GM19468 (cell line): ENCODE measurements around the gene MBIP.

Source experiments
- ATAC-seq: cut with Tn5 transposase; IDR thresholded peaks from one replicate; pipeline ENCODE4 v1.9.1; 2021; ENCODE audit warnings: mild to moderate bottlenecking, moderate library complexity, moderate number of reproducible peaks; ENCODE audit not compliant: unreplicated experiment; ENCODE audit errors: extremely low read depth

Gene MBIP

DNA sequence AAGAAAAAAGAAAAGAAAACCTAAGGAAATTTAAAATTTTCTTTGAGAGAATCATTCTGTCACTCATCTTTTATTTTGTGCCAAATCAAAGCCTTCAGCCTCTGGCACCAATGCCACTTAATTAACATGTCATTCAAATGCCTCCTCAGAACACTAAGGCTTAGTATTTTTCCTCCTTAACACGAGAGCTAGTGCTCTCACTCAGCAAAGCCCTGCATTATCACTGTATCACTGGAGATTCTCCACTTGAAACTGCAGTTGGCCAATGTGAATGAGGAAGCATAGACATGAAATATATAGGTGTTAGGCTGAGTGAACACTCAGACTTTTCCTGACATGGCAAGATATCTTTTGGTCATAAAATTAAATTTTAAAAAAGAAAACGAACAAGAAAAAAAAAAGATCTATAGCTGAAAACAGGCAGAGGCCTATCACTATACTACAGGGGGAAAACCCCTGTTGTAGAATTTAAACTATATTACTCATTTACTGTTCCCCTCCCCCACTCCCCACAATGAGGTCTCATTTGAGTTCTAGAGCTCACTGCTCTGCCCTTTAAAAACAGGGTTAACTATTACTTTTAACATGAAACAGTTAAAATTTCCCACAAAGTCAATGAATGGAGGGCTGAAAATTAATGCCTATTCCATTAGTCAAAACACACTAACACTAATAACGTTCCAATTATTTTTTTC lies 5.1 kb downstream of the MBIP start:
- no peak for ATAC-seq

DNA sequence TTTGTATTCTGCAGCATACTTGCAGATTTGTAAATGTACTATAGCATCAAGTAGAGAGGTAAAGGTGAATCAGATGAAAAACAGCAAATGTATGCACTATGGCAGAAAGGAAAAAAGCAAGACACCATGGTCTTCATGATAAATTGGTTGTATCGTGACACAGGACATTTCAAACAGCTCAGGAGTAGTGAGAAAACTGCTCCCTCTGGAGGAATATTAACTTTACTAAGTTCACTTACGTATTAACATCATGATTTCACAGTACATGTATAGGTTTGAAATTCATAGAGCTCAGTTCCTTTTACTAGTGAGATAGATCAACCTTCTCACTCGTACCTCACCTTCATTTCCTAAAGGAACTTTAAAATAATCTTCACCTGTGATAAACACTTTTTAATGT lies 6.5 kb downstream of the MBIP start:
- ATAC-seq, result no peak

DNA sequence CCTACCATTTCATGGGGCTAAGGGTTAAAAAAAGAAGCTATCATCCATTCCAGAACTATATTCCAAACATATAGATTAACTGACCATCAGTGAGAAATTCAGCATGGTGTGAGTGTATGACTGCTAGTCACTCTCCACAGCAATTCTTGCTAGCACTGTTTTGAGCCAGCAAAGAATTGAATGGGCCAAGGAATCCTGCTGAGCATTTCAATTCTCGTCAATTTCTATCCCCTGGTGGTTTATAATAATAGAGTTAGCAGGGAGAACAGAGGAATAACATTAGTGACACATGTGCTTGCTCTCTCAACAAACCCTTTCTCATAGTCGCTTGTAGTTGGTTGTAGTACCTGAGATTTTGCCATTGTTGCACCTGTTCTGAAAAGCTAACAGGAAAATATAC lies 7.2 kb downstream of the MBIP start:
- ATAC-seq, result no peak

DNA sequence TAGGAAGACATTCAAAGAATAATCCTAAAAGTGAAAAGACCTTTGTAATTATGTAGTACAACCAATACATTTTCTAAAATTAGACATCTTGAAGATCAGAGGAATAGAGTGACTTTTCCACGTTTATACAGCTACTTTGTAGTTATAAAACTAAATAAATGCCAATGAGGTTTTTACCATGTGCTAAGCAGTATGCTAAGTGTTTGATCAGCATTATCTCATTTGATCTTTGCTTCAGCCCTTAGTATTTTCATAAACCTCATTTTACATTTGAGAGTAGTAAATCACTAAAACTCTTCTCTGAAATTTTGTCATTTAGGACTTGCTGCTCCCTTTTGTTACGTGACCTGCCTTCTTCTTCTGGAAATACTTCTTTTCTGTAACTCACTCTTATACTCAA lies 13.6 kb downstream of the MBIP start:
- no peak for ATAC-seq

DNA sequence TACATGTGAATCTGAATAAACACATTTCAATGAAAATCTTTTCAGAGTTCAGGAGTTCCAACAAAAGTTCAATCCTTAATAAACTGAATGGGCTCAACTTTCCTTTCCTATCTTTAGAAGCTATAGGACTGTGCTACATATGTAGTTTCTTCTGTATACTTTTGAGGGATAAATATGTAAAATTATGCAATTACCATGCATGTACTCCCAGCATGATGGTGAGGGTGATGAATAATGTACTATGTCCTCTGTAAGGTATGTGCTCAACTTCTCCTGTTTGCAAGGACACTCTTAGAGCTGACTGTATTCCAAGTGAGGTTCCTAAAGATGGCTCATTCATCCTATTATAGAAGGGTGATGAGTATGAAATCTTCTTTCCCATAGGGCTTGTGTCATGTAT lies 15.5 kb downstream of the MBIP start:
- no peak for ATAC-seq

DNA sequence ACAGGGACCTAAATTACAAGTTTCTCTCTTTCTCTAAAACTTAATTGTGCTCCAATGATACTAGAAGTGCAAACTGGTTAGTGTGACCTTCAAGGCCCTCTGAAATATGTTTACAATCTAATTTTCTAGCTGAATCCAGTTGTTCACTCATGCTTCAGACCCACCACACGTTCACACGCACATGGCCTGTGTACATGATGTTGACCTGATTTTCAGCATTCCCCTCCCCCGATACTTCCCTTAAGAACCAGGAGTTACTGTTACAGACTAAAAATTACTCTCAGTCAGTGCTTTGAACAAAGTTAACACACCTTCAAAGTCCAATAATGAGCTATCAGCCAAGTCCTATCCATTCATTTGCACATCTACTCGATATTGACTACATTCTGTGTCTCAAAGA lies 16.5 kb downstream of the MBIP start:
- ATAC-seq, result no peak

DNA sequence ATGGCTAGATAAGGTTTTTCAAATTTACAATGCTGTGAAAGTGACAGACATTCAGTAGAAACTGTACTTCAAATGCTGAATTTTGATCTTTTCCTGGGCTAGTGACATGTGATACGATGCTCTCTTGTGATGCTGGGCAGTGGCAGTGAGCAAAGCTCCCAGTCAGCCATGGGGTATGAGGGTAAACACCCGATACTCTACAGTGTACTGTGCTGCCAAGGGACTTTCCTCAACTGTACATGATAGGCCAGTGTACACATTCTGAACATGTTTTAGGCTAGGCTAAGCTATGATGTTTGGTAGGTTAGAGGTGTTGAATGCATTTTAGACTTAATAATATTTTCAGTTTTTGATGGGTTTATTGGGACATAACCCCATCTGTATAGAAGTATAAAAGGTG lies 17.6 kb downstream of the MBIP start:
- ATAC-seq, result no peak

DNA sequence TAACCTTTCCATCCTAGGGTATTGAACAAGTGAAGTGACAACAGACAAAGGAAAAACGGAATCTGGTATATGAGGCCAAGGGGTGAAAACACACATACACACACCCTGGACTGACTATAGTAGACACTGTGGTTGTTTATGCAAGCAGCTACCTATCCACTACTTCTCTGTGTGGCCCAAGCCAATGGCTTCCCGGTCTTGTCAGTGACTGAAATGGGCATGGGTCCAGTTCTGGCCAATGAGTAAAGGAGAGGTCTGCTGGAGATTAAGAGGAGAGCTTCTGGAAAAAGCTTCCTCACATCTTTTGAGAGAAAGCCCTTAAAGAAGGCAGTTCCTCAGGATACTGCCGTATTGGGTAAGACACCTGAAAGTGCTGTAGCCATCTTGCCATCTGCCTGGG lies 19.3 kb downstream of the MBIP start:
- ATAC-seq, result no peak

DNA sequence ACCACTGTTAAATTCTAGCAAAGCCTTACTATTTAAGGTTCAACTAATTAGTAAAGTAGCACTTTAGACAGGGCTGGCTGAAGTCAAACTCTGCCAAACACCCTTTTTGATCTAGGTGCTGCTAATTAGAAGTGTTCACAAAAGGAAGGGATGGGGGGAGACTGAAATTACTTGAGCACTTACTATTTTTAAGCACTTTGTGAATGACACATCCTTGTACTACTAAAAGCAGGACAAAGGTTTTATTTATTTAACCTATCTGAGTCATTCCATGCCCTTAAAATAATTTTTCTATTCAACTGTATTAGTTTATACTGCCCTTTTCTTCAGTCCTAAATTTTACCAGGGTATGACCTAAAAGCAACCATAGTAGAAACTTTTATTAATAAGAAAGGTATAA lies 20.1 kb downstream of the MBIP start:
- ATAC-seq, result no peak

DNA sequence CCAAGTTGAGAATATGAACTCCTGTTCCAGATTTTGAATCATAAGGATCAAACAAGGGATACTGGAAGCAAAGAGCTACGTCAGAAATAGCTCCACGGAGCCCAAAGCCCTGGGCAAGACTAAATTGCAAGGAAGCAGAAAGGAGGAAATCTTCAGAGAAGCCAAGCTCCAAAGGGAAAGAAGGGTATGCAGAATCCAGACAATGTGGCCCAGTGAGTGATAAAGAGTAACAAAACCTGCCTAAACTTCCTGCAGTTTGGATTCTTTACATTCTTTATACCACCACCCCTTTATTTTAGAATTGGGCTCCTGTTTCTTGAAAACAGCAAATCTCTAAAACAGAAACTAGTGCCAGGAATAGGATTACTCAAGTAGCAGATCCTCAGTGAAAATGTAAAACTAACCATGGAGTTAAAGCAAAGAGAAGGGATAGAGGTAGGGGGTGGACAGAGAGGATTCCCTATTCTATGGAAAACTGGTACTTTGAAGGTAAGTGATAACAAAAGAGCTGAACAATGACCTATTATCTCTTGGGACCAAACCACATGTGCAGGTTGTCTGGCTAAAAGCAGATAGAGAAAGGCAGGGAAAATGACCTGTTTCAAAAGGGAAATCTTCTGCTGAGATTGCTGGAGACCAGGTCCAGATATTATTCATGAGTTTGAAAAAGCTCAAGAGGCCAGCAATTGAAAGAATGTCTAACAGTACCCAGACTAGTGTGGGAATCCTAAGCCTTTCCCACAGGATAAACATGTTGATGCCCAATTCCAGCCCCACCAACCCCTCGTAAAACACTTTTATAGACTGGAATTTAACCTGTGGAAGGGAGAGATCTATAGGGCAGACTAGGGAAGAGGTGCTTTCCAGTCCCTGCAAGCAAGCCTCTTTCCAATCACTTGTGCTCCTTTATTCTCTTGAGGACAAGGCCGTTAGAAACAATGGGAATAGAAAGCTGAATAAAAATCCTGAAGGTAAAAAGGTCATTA lies 24.5 kb downstream of the MBIP start:
- no peak for ATAC-seq

DNA sequence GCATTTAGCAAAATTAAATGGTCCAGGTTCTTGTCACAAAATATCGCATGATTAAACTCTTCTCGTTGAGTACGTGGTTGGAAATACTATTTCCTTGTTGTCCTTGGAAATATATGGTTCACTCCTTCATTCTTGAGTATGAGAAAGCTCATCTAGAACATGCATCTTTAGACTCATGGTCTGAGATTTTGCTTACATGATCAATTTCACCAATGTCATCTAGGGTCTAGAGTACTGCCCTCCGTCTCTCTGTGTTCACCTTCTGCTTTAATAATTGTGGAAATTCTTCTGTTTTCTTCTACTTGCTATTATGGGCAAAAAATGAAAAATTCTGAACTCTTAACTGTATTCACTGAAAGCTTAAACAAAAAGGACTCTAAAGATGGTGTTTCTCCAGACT lies 25.9 kb downstream of the MBIP start:
- ATAC-seq, result no peak

DNA sequence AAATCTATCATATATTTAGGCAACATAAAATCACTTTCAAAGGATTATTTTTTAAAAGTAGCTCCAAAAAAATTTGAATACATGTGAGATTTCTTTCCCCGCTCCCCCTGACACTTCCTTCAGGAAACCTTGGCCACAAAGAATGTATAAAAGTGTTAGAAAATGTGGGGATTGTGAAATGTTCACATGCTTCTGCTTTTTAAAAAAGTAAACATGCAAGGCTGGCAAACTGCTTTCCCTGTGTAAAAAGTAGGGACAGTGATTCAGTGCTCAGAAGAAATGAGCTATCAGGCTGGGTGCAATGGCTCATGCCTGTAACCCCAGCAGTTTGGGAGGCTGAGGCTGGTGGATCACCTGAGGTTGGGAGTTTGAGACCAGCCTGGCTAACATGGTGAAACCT lies 26.6 kb downstream of the MBIP start:
- no peak for ATAC-seq

DNA sequence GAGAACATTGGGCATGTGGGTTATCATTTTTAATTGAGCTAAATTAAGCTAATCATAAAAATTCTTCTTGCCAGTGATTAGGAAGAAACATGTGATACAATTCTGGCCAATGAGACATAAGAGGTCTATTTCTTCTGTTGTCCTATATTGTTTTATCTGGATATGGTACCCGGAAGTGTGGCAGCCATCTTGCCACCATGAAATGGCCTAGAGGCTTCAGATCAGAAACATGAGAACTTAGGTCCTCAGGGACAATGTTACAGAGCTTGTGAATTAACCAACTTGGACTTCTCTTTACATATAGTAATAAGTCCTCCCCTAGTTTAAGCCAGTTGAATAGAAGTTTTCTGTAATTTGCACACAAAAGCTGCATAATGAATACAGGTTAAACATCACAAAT lies 30.5 kb downstream of the MBIP start:
- no peak for ATAC-seq

DNA sequence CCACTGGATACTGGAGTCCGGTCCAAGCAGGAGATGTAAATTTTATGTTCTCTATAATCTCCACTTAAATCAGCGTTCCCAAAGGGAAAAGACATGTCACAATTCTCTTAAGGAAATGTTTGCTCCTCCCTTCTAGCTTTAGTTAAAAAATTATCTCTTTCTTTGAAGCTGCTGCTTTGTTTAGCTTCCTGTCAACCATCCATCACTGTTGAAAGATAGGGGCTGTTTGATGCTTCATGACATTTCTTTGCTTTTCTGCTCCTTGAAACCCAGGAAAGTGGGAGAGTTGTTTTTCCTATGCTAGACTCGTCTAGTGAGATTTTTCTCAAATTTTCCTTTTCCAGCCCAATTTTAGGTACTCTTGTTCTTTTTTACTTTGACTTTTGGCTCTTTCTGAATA lies 31.9 kb downstream of the MBIP start:
- ATAC-seq, result no peak

DNA sequence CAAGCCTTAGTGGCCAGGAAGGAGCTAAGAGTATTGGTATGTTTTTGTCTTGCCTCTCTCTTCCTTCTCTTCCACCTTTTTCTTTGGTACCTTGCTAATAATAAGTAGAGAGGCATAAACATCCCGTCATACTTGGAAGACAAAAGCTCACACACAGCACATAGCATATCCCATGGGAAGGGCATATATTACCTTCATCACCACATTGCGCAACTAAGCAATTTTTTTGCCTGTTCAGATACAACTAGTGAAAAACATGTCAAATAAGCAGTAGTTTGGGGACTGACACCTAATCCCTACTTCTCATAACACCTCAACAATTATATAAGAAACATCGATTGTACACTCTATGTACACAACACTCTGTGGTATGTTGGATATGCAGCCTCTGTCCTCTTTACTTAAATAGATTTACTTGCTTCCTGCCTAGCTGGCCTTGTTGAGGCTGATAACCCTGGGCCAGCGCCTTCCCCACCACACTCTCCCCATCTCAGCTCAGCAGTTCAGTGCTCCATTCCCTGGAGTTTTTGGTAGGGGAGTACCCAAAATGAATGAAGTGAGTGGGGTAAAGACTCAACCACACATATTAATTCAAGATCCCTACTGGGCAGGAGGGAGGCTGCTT lies 35.4 kb downstream of the MBIP start:
- no peak for ATAC-seq

DNA sequence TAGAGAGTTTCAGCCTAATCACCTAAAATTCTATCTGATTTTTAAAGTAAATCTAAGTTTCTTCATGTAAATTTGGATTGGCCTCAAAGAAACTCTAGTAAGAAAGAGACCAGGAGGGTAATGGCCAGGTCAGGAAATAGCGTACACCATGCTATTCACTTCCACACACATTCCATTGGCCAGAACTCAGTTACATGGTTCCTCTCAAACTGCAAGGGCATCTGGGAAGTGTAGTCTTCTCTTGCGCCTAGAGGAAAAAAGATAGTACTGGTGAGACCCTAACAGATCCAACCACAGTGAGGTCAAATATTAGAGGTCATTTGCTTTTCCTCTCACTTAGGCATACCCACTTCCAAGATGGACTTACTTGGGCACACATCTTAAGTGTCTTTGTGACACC lies 39.1 kb downstream of the MBIP start:
- no peak for ATAC-seq

DNA sequence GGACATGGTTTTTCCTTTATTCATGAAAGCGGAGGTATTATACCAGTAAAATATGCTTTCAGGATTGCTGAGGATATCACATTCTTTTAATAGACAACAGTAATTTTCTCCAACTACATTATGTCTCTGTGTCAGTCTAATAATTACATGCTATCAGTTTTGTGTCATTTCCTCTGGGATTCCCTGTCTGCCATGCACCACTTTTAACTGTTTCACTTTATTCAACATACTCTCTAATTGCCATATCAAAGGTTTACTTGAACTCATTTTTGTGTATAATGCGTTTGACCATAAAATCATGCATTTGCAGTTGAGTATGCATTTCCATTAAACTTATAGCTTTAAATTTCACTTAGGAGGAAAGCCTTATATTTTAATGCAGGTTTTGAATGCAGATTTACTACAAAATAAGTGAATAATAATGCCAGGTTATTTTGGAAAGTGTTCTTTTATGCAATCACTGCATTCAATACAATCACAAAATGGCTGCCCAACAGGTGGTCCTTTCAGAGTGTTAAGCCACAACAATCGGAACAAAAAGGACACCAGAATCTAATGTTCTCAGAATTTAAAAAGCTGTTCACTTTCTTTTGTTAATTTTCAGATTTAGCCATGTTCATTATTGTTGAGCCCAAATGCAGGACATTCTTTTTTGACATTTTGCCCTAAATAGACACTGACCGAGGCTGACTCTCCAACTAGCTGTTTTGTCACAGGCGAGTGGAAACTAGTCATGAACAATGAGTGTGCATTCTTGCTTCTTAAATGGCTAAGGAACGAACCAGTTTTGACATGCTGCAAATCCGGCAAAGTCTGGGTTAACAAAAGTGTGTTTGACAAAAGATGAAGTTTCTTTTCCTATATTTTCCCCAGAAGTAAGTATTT lies 40.9 kb downstream of the MBIP start:
- no peak for ATAC-seq

DNA sequence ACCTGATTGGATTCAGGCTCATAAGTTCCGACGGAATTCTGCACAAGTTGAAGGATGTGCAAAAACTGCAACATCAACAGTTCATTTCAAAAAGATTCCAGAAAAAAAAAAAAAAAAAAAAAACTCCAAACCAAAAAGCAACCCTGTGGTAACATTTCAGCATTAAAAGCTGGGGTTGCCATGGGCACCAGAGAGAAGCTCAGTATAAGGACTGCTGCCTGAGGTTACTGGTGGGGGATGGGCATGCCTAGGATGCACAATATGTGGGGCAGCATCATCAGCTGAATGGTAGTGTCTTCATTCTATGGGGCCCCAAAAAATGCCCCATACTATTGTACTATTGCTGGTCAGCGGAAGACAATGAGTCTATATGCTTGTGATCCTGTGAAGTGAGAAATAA lies 44.7 kb downstream of the MBIP start:
- ATAC-seq, result no peak

DNA sequence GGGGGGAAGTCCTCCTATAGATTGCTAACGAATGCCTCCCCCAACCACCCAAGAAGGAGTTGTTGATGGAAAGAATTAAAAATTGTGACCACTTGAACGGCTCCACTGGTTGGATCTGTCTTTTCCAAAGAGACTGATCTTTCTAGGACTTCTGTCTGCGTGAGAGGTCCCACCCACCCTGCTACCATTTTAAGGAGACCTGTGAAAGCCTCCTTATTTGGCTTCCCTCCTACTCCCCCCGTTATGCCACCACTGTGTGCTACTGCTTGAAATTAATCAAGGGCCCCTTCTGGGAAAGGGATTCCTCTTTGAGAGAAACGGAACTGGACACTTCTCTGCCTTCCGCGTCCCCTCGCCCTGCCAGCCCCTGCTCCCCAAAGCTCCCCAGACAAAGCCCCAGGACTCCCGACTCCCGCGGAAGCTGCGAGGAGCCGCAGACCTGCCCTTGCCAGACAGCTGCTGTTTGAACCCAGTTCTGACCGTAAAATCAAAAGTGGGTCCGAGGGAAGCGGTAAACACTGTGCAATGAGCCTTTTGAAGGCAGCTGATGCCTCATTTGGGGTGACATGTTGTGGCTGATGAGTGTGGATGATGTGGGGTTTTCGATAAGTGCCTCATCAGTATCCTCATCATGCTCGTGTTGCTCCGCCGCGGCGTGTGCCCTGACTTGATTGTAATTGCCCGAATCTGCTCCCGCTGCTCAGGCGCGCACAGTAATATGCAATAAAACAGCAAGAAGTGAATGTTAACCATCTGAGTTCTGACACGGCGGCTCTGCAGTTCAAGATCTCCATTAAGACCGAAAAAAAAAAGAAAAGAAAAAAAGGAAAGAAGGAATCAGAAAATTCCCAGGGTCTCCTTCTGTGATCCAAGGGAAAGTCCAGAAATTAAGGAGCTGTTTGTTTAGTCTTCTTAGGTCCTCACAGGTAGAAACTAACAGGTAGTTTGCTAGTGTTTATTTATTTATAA lies 48.2 kb downstream of the MBIP start:
- ATAC-seq, result no peak
